Activated naive CD8-positive, alpha-beta T cell treated with anti-CD3 and anti-CD28 coated beads, Interleukin-2, amount 50 U/mL, for 24 hours (primary cell): ENCODE data around the gene SLC38A10.
"Not testable (repeated sequence)": the region's sequence is repeated elsewhere in the genome, so short reads cannot be mapped to it uniquely, and the experiment has no call there.

ENCODE experiments used
- ATAC-seq: fragments of 150-1000 bp; cut with Tn5 transposase; one replicate; pipeline ENCODE4 v1.10.0; 2021
- DNase-seq: peaks from one replicate; pipeline ENCODE4 v3.0.0; 2021
- H3K27ac Mint-ChIP-seq: one replicate; pipeline ENCODE4 v1.8.0; 2021; ENCODE audit warnings: mild to moderate bottlenecking, mixed read lengths
- H3K27me3 Mint-ChIP-seq: one replicate; pipeline ENCODE4 v1.8.0; 2021; ENCODE audit warnings: mixed read lengths
- H3K36me3 Mint-ChIP-seq: one replicate; pipeline ENCODE4 v1.8.0; 2021; ENCODE audit warnings: low read depth, mixed read lengths
- H3K4me1 Mint-ChIP-seq: one replicate; pipeline ENCODE4 v1.8.0; 2021; ENCODE audit warnings: mixed read lengths
- H3K4me3 Mint-ChIP-seq: one replicate; pipeline ENCODE4 v1.8.0; 2021; ENCODE audit warnings: mild to moderate bottlenecking, moderate library complexity, mixed read lengths
- H3K9me3 Mint-ChIP-seq: one replicate; pipeline ENCODE4 v1.8.0; 2021; ENCODE audit warnings: mixed read lengths

Gene SLC38A10

DNA sequence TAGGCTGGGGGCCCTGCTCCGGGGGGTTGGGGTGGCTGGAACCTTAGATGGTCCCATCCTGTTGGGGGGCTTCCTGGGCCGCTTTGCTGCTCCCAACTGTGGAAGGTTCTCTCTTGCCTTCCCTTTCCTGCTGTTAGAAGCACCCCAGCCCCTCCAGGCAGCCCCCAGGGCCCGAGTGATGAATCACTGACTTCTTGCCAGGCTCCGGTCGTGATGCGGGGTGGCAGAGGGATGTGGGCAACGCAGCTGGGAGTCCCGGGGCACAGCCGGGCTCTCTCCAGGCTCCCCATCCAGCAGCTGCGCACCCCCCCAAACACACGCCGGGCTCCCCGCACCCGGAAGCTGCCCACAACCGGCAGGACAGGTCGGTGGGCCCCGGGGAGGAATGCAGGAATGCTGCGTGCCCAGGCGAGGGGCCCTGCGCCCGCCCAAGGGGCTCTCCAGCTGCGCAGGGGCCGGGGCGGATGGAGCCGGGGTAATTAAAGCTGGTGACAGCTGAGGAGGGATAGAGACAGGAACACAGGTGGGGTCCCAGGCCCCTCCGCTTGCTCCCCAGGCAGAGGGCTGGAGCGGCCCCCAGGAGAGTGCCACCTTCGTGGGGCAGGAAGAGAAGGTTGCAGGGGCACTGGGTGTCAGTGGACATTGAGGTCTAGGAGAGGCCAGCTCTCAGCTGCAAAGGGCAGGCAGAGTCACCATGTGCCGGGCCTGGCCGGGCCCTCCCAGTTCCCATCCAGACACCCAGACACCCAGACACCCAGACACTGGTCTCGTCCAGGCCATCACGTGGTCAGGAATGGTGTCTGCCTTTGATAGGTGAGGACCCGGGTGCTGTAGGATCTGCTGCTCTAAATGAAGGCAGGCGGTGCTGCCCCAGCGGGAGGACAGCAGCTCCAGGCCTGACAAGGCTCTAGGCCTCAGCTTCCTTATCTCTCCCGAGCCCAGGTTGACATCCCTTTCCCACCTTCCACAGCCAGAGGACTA, 15.0 kb upstream of the SLC38A10 start:
- peaks cover 9% of the 10 kb centered on the region for H3K4me1 Mint-ChIP-seq
- ATAC-seq, result no peak
- H3K36me3 Mint-ChIP-seq, result no peaks in the 10 kb centered on the region
- no peaks in the 10 kb centered on the region for H3K9me3 Mint-ChIP-seq
- peaks cover 10% of the 10 kb centered on the region for H3K27me3 Mint-ChIP-seq
- H3K27ac Mint-ChIP-seq, result no peak overlapping the region
- no peak overlapping the region for H3K4me3 Mint-ChIP-seq
- no peak for DNase-seq

DNA sequence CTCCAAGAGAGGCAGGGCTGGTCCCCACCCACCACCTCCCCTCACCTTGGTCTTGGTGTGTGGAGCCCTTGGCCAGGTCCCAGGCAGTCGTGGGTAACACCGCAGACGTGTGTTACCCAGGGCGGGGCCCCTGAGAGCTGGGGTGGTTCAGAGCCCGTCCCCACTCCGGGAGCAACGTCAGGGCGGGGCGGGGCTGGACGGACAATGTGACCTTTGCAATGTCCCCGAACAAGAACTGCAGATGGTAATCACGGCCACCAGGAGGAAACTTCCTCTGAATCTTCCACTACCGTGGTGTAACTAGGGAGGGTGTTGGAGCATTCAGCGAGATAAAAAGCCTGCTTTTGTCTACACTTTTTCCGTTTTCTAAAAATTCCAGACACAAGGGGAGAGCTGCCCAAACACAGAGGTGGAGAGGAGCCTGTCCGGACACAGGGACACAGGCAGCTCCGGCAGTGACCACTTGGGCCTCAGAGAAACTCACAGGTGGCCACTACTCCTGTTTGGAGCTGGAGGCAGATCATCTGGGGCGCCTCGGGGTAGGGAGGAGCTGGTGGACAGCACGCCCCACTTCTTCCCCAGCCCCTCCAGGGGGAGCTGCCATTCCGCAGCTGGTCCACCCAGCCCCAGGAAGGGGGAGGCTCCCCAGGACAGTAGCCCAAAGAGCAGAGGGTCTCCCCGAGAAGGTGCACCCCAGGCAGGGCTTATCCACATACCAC, 14.2 kb upstream of the SLC38A10 start:
- peak; percentile 72 for DNase-seq

DNA sequence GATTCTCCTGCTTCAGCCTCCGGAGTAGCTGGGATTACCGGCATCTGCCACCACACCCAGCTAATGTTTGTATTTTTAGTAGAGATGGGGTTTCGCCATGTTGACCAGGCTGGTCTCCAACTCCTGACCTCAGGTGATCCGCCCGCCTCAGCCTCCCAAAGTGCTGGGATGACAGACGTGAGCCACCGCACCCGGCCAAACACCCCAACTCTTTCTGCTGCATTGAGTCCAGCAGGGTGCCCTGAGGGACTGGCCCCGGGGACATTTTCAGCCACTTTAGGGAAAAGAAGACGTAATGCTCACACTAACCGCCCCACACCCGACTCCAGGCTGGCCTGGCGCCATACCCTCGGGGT, 13.7 kb upstream of the SLC38A10 start:
- not testable (repeated sequence) for DNase-seq, H3K4me3 Mint-ChIP-seq, H3K27ac Mint-ChIP-seq, ATAC-seq, H3K4me1 Mint-ChIP-seq, H3K36me3 Mint-ChIP-seq, H3K9me3 Mint-ChIP-seq
- peaks cover 10% of the 10 kb centered on the region for H3K27me3 Mint-ChIP-seq

More for the DNA sequence above, 14.2 kb upstream of the SLC38A10 start:
- peaks cover 9% of the 10 kb centered on the region for H3K4me1 Mint-ChIP-seq
- no peak overlapping the region for H3K27ac Mint-ChIP-seq
- ATAC-seq, result peak; percentile 68
- H3K9me3 Mint-ChIP-seq, result no peaks in the 10 kb centered on the region
- no peaks in the 10 kb centered on the region for H3K36me3 Mint-ChIP-seq
- peak overlapping the region; percentile 26 for H3K4me3 Mint-ChIP-seq
- H3K27me3 Mint-ChIP-seq, result peaks cover 10% of the 10 kb centered on the region

DNA sequence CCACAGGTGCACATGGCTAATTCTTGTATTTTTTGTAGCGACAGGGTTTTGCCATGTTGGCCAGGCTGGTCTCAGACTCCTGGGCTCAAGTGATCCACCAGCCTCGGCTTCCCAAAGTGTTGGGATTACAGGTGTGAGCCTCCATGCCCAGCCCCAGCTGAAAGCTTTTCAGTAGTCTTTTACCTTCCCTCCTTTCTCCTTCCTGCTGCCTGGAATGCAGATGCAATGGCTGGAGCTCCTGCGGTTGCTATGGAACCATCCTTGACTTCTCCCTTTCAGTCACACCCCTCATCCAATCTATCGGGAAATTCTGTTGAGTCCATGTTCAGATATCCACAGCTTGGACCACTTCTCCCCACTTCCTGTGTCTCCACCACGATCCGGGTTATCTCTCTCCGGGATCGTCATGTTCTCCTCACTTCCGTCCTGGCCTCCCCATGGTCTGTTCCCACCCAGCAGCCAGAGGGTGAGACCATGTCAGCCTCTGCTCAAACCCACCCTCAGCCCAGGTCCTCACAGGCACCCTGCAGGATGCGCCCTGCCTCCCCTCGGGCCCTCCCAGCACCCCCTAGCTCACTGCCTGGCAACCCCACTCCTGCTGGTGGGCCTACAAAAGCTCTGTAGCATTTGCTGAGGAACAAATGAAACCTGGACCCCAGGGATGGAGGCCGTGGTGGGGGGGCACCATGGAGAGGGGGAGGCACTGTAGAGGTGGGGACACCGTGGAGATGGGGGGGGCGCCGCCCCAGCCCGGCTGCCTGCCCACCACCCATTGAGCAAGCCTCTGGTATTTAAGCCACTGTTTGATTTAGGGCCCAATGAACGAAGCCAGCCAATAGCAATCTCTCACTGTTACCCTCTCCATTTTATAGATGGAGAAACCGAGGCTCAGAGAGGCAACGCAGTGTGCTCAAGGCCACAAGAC, 12.8 kb upstream of the SLC38A10 start:
- no peak overlapping the region for H3K4me3 Mint-ChIP-seq
- H3K36me3 Mint-ChIP-seq, result no peaks in the 10 kb centered on the region
- H3K4me1 Mint-ChIP-seq, result peaks cover 9% of the 10 kb centered on the region
- ATAC-seq (no peak), DNase-seq (no peak)
- H3K27ac Mint-ChIP-seq, result no peak overlapping the region
- peaks cover 10% of the 10 kb centered on the region for H3K27me3 Mint-ChIP-seq
- no peaks in the 10 kb centered on the region for H3K9me3 Mint-ChIP-seq

DNA sequence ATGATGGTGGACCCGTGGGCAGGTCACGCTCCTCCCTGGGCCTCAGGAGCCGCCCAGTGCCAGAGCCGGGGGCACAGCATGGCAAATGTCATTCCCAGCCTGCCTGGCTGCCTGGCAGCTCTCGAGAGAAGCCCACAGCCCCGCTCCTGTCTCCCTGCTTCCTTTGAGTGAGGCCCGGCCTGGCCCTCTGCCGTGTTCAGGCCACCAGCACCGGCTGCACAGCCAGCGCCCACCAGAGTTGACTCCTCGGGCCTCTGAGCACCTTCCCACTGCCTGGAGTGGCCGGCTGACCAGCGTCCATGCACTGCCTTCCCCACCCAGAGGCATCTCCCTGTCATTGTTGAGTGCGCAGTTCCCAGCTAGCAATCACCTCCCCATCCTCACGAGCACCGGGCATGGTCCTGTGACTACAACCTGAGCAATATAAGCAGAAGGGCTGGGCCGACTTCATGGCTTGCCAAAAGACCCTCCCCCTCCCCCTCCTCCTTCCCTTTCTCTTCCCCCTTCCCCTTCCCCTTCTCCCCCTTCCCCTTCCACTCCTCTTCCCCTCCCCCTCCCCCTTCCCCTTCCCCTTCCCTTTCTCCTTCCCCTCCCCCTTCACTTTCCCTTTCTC, 11.9 kb upstream of the SLC38A10 start:
- peaks cover 9% of the 10 kb centered on the region for H3K4me1 Mint-ChIP-seq
- H3K9me3 Mint-ChIP-seq, result no peaks in the 10 kb centered on the region
- no peak for DNase-seq
- no peak overlapping the region for H3K4me3 Mint-ChIP-seq
- no peak for ATAC-seq
- H3K27me3 Mint-ChIP-seq, result peaks cover 10% of the 10 kb centered on the region
- H3K36me3 Mint-ChIP-seq, result no peaks in the 10 kb centered on the region
- H3K27ac Mint-ChIP-seq, result no peak overlapping the region

DNA sequence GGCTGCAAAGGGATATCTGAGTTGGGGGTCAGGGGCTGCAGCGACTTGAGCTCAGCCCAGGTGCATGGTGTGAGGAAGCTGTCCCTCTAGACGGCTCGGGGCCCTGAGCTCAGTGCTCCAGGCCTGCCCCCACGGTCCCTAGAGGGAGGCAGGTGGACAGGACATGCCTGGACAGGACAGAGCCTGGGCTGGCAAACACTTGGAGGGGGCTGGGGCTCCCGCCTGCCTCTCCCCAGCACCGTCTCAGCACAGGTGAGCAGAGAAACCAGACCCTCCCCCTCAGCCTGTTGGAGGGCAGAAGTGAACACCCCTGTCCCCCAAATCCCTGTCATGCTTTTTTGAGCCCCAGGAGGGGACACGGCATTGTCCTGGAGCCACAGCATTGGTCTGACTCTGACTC, 11.4 kb upstream of the SLC38A10 start:
- Mint-ChIP-seq H3K9me3 (no peaks in the 10 kb centered on the region), H3K36me3 (no peaks in the 10 kb centered on the region), H3K4me1 (peaks cover 9% of the 10 kb centered on the region), H3K27me3 (peaks cover 10% of the 10 kb centered on the region), H3K4me3 (no peak overlapping the region), H3K27ac (no peak overlapping the region)
- DNase-seq (no peak), ATAC-seq (no peak)

DNA sequence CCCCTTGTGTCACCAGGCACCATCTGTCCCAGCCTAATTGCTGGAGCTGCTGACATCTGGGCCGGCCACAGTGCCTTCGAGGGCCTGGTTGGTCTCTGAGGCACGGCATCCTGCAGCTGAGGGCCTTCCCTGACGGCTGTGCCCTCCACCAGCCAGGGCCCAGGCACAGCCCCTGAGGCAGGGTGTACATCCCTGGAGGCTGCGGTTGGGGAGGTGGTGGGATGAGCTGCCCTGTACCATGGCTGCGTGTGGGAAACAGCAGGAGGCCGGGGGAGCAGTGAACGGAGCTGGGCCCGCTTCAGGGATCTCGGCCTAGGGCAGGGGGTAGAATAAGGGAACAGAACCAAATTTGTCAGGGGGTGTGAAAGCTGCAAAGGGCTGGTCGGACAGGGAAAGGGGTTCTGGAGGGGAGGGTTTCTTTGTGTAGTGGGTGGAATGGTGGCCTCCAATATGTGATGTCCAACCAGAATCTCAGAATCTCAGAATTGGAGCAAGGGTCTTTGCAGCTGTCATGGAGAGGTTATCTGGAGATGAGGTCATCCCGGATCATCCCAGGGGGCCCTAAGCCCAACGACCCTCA, 10.0 kb upstream of the SLC38A10 start:
- H3K4me1 Mint-ChIP-seq, result peaks cover 9% of the 10 kb centered on the region
- DNase-seq, result no peak
- H3K36me3 Mint-ChIP-seq, result no peaks in the 10 kb centered on the region
- peaks cover 5% of the 10 kb centered on the region for H3K27me3 Mint-ChIP-seq
- H3K9me3 Mint-ChIP-seq, result no peaks in the 10 kb centered on the region
- ATAC-seq, result no peak
- no peak overlapping the region for H3K4me3 Mint-ChIP-seq
- no peak overlapping the region for H3K27ac Mint-ChIP-seq

DNA sequence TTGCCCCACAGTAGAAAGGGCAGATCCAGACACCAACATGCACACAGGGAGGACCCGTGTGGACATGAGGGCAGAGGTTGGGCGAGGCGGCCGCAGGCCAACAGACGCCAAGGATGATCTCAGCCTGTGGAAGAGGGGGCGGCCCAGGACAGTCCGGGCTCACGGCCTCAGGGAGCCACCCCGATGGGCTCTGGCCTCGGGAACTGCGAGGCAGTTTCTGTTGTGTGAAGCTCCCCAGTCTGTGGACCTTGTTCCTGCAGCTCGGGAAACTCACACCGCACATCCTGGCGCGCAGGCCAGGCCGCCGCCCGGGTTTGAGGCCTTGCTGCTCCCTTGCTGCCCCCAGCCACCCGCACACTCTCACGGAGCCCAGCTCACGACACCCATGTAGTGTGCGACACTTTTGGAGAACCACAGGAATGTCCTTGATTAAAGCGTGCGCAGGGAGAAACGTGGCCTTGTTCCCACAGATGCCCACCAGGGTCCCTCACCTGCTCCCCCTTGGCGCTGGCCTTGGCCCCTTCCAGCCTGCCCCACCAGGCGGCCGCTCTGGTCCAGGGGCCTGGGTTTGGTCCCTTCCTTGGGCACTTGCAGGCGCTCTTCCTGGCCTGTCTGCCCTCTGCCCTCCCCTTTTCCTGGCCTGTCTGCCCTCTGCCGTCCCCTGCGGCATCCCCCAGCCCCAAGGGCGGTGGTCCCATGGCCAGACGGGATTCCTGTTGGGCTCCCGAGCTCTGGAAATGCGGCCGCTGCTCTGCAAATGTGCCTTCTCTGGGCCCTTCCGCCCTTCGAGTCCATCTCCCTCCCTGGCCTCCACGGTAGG, 9.3 kb upstream of the SLC38A10 start:
- H3K27me3 Mint-ChIP-seq, result peaks cover 4% of the 10 kb centered on the region
- no peak for DNase-seq
- no peak for ATAC-seq
- no peak overlapping the region for H3K4me3 Mint-ChIP-seq
- no peaks in the 10 kb centered on the region for H3K9me3 Mint-ChIP-seq
- no peak overlapping the region for H3K27ac Mint-ChIP-seq
- peaks cover 8% of the 10 kb centered on the region for H3K4me1 Mint-ChIP-seq
- no peaks in the 10 kb centered on the region for H3K36me3 Mint-ChIP-seq

DNA sequence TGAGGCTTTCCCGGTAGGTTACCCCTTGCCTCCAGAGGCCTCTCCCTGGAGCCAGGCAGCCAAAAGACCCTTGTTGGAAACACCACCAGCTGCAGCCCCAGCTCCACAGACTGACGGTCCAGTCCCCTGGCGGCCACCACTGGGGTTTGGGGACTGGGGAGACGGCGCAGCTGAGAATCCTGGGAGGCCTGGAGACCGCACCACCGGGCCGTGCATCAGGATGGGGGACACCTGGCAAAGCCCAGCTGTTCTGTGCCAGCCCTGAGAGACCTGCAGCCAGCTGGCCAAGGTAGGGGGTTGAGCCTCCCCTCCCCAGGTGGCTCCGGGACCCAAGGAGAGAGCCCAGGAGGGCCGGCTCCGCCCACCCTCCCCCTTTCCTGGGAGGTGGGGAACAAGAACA, 8.3 kb upstream of the SLC38A10 start:
- Mint-ChIP-seq H3K9me3 (no peaks in the 10 kb centered on the region), H3K27me3 (no peaks in the 10 kb centered on the region)

DNA sequence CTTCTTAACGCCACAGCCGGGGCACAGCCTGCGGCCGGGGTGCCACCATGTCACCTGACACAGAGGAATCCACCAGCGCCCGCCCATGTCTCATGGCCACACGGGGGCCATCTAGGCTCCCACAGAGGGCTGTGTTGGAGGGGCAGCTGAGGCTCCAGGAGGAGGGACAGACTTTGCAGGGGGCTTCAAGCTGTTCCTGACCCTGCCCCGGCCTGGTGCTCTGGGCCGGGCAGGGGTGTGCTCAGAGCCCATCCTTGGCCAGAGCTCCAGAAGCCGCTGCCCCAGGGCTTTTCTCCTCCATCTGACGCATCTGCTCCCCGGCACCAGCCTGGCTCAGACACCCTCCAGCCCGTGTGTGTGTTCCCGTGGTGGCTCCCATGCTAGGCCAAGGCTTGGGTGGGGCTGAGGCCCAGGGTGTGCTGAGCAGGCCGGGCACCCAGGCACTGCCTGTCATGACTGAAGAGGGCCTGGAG, 7.8 kb upstream of the SLC38A10 start:
- H3K9me3 Mint-ChIP-seq, result no peaks in the 10 kb centered on the region
- no peak overlapping the region for H3K4me3 Mint-ChIP-seq
- no peak for ATAC-seq
- no peaks in the 10 kb centered on the region for H3K36me3 Mint-ChIP-seq
- H3K4me1 Mint-ChIP-seq, result peaks cover 2% of the 10 kb centered on the region
- H3K27me3 Mint-ChIP-seq, result no peaks in the 10 kb centered on the region
- no peak overlapping the region for H3K27ac Mint-ChIP-seq
- no peak for DNase-seq

More for the DNA sequence above, 8.3 kb upstream of the SLC38A10 start:
- ATAC-seq, result no peak
- DNase-seq, result no peak
- H3K36me3 Mint-ChIP-seq, result no peaks in the 10 kb centered on the region
- H3K4me1 Mint-ChIP-seq, result peaks cover 2% of the 10 kb centered on the region
- H3K4me3 Mint-ChIP-seq, result no peak overlapping the region
- no peak overlapping the region for H3K27ac Mint-ChIP-seq

DNA sequence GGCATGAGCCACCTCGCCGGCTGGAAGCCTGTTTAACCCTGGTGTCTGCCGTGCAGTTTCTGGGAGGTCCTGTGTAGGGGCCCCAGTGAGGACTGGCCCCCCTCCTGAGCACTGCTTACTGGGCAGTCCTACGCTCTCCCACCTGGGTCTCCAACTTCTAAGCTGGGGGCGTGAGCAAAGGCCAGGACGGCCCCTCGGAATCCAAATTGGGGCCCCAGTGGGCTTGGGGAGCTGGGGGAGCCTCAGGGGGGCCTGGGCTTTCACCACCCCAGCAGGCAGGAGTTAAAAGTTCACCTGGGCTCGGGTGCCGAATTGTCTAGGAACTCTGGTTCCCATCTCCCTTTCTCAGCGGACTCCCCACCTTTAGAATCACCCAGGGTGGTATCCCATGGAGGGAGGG, 7.2 kb upstream of the SLC38A10 start:
- Mint-ChIP-seq H3K4me3 (no peak overlapping the region), H3K27ac (no peak overlapping the region), H3K27me3 (no peaks in the 10 kb centered on the region)

DNA sequence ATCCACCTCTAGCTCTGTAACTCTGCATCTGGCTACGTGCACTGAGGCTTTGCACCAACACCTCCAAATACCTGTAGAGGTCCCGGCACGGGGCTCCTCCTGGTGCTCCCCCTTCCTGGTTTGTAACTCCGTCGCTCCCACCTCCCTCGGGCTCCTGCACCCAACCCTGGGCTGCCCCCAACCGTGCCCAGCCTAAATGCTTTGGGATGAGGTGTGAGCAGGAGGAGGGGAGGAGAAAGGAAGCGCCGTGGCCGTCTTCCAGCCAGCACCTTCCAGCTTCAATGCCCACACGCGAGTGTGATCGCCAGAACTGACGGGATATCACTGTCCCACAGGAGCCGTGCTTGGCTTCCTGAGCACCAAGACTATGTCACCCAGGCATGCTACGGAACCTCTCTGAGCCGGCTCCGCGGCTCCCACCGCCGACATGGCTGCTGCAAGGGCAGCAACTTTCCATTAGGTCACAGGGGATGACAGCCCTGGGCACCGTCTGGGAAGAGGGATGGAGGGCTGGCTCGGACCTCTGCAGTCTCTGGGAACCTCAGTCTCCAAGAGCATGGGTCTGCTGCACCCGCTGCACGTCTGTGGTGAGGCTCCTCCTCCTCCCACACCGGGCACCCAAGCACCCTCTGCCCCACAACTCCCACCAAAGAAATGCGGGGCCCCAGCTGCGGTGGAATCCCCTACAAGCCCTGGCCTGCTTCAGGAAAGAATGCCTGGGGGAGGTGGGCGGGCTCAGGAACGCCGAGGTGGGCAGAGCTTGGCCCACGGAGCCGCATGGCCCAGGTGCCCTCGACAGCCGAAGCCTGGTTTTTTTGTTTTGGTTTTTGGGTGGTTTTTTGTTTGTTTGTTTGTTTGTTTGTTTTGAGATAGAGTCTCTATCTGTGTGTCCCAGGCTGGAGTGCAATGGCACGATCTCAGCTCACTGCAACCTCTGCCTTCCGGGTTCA, 6.4 kb upstream of the SLC38A10 start:
- H3K4me3 Mint-ChIP-seq, result no peak overlapping the region
- ATAC-seq (no peak), DNase-seq (no peak)
- H3K27me3 Mint-ChIP-seq, result no peaks in the 10 kb centered on the region
- no peak overlapping the region for H3K27ac Mint-ChIP-seq
- peaks cover 3% of the 10 kb centered on the region for H3K4me1 Mint-ChIP-seq
- no peaks in the 10 kb centered on the region for H3K36me3 Mint-ChIP-seq
- no peaks in the 10 kb centered on the region for H3K9me3 Mint-ChIP-seq

More for the DNA sequence above, 7.2 kb upstream of the SLC38A10 start:
- Mint-ChIP-seq H3K4me1 (no peaks in the 10 kb centered on the region), H3K9me3 (no peaks in the 10 kb centered on the region), H3K36me3 (no peaks in the 10 kb centered on the region)
- ATAC-seq (no peak), DNase-seq (no peak)
